ENCODE data around the gene RHOJ. TPM values are rescaled to one million over a fixed set of nuclear protein-coding genes. Genes with fewer than 3 reads are reported as not detected.

RHOJ gene
- total RNA-seq, 2 donors from 2014 or later, result 2.5 to 6.6 TPM

GRCh38 chr14:63192085-63192484, 12.2 kb upstream of the RHOJ start:
- intact Hi-C loops (cut with DNase I), result no loop called here

GRCh38 chr14:63193236-63193635, 11.0 kb upstream of the RHOJ start:
- no peak overlapping the region for H3K4me3 ChIP-seq
- no peak for TF ChIP-seq POLR2AphosphoS5 (IDR thresholded peaks at IDR 0.05)
- TF ChIP-seq CTCF (IDR thresholded peaks at IDR 0.05), result no peak
- TF ChIP-seq POLR2A (IDR thresholded peaks at IDR 0.05), result no peak
- 97% methylated on average over 2 of the region's 2 CpGs for WGBS
- no peaks in the 10 kb centered on the region for H3K27me3 ChIP-seq (replicated peaks; ENCODE audit: insufficient read depth)
- intact Hi-C loops (cut with DNase I), result no loop called here
- no peaks in the 10 kb centered on the region for H3K36me3 ChIP-seq
- no peaks in the 10 kb centered on the region for H3K9me3 ChIP-seq
- DNase-seq (ENCODE audit: low spot score), result no peak
- H3K27ac ChIP-seq, result no peak overlapping the region
- H3K4me1 ChIP-seq (replicated peaks), result no peaks in the 10 kb centered on the region

More at GRCh38 chr14:63192085-63192484, 12.2 kb upstream of the RHOJ start:
- TF ChIP-seq POLR2AphosphoS5 (IDR thresholded peaks at IDR 0.05), result no peak
- TF ChIP-seq CTCF (IDR thresholded peaks at IDR 0.05), result no peak
- no peak for TF ChIP-seq POLR2A (IDR thresholded peaks at IDR 0.05)
- Histone ChIP-seq H3K4me3 (no peak overlapping the region), H3K9me3 (no peaks in the 10 kb centered on the region), H3K36me3 (no peaks in the 10 kb centered on the region), H3K4me1 (replicated peaks) (no peaks in the 10 kb centered on the region), H3K27ac (no peak overlapping the region), H3K27me3 (replicated peaks; ENCODE audit: insufficient read depth) (no peaks in the 10 kb centered on the region)
- 22% methylated on average over 2 of the region's 2 CpGs for WGBS
- peak; percentile 21 for DNase-seq (ENCODE audit: low spot score)

- no peak for DNase-seq (ENCODE audit: low spot score)
- H3K9me3 ChIP-seq, result no peaks in the 10 kb centered on the region
- 92% methylated on average over 5 of the region's 5 CpGs for WGBS
- TF ChIP-seq POLR2AphosphoS5 (IDR thresholded peaks at IDR 0.05) (no peak), POLR2A (IDR thresholded peaks at IDR 0.05) (no peak), CTCF (IDR thresholded peaks at IDR 0.05) (no peak)
- H3K27ac ChIP-seq, result no peak overlapping the region
- intact Hi-C loops (cut with DNase I), result no loop called here
- no peaks in the 10 kb centered on the region for H3K36me3 ChIP-seq
- H3K4me1 ChIP-seq (replicated peaks), result no peaks in the 10 kb centered on the region
- peaks cover 2% of the 10 kb centered on the region for H3K27me3 ChIP-seq (replicated peaks; ENCODE audit: insufficient read depth)
- H3K4me3 ChIP-seq, result no peak overlapping the region
Observed at GRCh38 chr14:63200035-63200740, 4.1 kb upstream of the RHOJ start.

DNA sequence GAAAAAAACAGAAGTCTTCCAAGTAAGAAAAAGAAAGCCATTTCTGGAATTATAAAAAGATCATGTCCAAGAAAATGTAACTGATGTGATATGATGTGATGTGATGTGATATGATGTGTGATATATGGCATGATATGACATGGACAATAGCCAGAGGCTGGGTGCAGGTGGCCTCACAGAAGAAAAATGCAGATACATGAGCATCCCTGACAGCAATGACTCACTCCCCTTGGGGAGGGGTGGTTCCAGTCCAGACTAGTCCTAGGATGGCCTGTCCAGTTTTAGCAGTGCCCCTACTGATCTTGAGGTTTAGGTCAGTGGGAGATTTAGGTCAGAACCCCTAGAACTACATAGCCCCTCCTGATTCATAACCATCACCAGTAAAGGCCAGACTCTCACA, 3.5 kb upstream of the RHOJ start:
- no peak overlapping the region for H3K4me3 ChIP-seq
- intact Hi-C loops (cut with DNase I), result no loop called here
- H3K4me1 ChIP-seq (replicated peaks), result no peaks in the 10 kb centered on the region
- H3K27me3 ChIP-seq (replicated peaks; ENCODE audit: insufficient read depth), result peaks cover 2% of the 10 kb centered on the region
- TF ChIP-seq POLR2AphosphoS5 (IDR thresholded peaks at IDR 0.05), result no peak
- TF ChIP-seq CTCF (IDR thresholded peaks at IDR 0.05), result no peak
- no peak for TF ChIP-seq POLR2A (IDR thresholded peaks at IDR 0.05)
- no peak overlapping the region for H3K27ac ChIP-seq
- H3K9me3 ChIP-seq, result no peaks in the 10 kb centered on the region
- no peaks in the 10 kb centered on the region for H3K36me3 ChIP-seq
- DNase-seq (ENCODE audit: low spot score), result no peak

DNA sequence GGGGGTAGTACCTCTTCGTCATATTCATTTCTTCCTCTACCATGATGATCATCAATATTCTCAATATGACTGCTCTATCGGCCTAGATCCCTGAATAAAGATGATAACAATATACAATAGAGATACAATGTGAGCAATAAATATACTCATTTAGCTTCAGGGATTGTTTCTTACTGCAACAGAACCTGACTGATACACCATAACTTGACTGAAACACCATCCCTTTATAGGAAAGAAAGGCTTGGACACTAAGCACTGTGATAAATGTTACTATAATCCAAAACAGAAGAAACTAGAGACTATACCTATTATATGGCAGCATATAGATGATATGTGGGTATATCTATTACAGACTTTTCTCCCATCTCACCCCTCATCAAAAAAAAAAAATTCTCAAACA, 1.2 kb upstream of the RHOJ start:
- WGBS, result 94% methylated on average over 2 of the region's 2 CpGs
- Histone ChIP-seq H3K9me3 (no peaks in the 10 kb centered on the region), H3K27me3 (replicated peaks; ENCODE audit: insufficient read depth) (peaks cover 2% of the 10 kb centered on the region), H3K4me1 (replicated peaks) (no peaks in the 10 kb centered on the region), H3K4me3 (no peak overlapping the region), H3K27ac (no peak overlapping the region), H3K36me3 (no peaks in the 10 kb centered on the region)
- intact Hi-C loops (cut with DNase I), result no loop called here
- TF ChIP-seq CTCF (IDR thresholded peaks at IDR 0.05), result no peak
- TF ChIP-seq POLR2A (IDR thresholded peaks at IDR 0.05), result no peak
- TF ChIP-seq POLR2AphosphoS5 (IDR thresholded peaks at IDR 0.05), result no peak
- DNase-seq (ENCODE audit: low spot score), result no peak
